WTC11 (cell line): ENCODE measurements around the gene KIF17. TPM values are rescaled to one million over a fixed set of nuclear protein-coding genes. Genes with fewer than 3 reads are reported as not detected.

Source experiments
- ATAC-seq: fragments of 200-7000 bp; cut with Tn5 transposase; 2 replicates; pipeline ENCODE4 v1.10.0; 2021; ENCODE audit warnings: mild to moderate bottlenecking, moderate library complexity
- CTCF ChIA-PET: fragments of 300-600 bp; sonication (Branson Sonifier 250); formaldehyde crosslinking; loops from one replicate; lab custom pipeline; 2021; ENCODE audit warnings: antibody characterized with exemption; lab: Charles Lee
- POLR2A ChIA-PET: fragments of 350-600 bp; sonication (Branson Sonifier 250); formaldehyde crosslinking; loops from one replicate; lab custom pipeline; 2021; ENCODE audit warnings: antibody characterized with exemption; lab: Charles Lee
- DNase-seq: peaks from one replicate; pipeline ENCODE4 v3.0.0; 2021; ENCODE audit warnings: low spot score
- H3K27ac Mint-ChIP-seq: 2 replicates; pipeline ENCODE4 v1.8.0; 2021; ENCODE audit warnings: mixed read lengths
- H3K27me3 Mint-ChIP-seq: 2 replicates; pipeline ENCODE4 v1.8.0; 2021; ENCODE audit warnings: low read depth, mild to moderate bottlenecking, moderate library complexity, mixed read lengths
- H3K36me3 Mint-ChIP-seq: 2 replicates; pipeline ENCODE4 v1.8.0; 2021; ENCODE audit warnings: mixed read lengths
- H3K4me1 Mint-ChIP-seq: 2 replicates; pipeline ENCODE4 v1.8.0; 2022; ENCODE audit warnings: mixed read lengths
- H3K4me3 Mint-ChIP-seq: 2 replicates; pipeline ENCODE4 v1.8.0; 2021; ENCODE audit warnings: mild to moderate bottlenecking, moderate library complexity, mixed read lengths
- H3K9me3 Mint-ChIP-seq: 2 replicates; pipeline ENCODE4 v1.8.0; 2021; ENCODE audit warnings: mixed read lengths
- GTF2I ChIP-seq: fragments of 250-450 bp; sonication (Bioruptor Pico); conservative IDR thresholded peaks from 2 replicates; pipeline ENCODE4 v1.4.0; 2021; ENCODE audit warnings: mild to moderate bottlenecking
- NFE2L1 ChIP-seq: sonication (generic); formaldehyde crosslinking; IDR thresholded peaks from 2 replicates; pipeline ENCODE4 v1.8.1; 2023; ENCODE audit warnings: missing genetic modification reagents
- NR1H2 ChIP-seq: sonication (generic); formaldehyde crosslinking; IDR thresholded peaks from 2 replicates; pipeline ENCODE4 v1.9.0; 2021; ENCODE audit warnings: mild to moderate bottlenecking, moderate library complexity, missing genetic modification reagents
- NR2C2 ChIP-seq: sonication (generic); formaldehyde crosslinking; IDR thresholded peaks from 2 replicates; pipeline ENCODE4 v1.8.0; 2022; ENCODE audit warnings: mild to moderate bottlenecking, missing genetic modification reagents
- TEAD1 ChIP-seq: sonication (generic); formaldehyde crosslinking; IDR thresholded peaks from 2 replicates; pipeline ENCODE4 v1.8.0; 2022; ENCODE audit warnings: mild to moderate bottlenecking, missing genetic modification reagents
- ZNF396 ChIP-seq: fragments of 250-450 bp; sonication (Bioruptor Pico); IDR thresholded peaks from 2 replicates; pipeline ENCODE4 v1.8.0; 2021; ENCODE audit warnings: mild to moderate bottlenecking, moderate library complexity, borderline replicate concordance
- total RNA-seq: library from RNA; stranded (reverse); gene quantifications from 3 replicates; pipeline ENCODE4 v1.2.3, GENCODE V29; 2021
- TF ChIP-seq, protein P1 (sequence below): sonication (generic); formaldehyde crosslinking; IDR thresholded peaks from 2 replicates; pipeline ENCODE4 v1.8.1; 2023; ENCODE audit warnings: mild to moderate bottlenecking, missing genetic modification reagents, moderate library complexity
- TF ChIP-seq, protein P2 (sequence below): sonication (generic); formaldehyde crosslinking; IDR thresholded peaks from 2 replicates; pipeline ENCODE4 v1.8.1; 2022; ENCODE audit warnings: low read depth, mild to moderate bottlenecking, moderate library complexity, missing genetic modification reagents, borderline replicate concordance
- TF ChIP-seq, protein P3 (sequence below): fragments of 250-450 bp; sonication (Bioruptor Pico); IDR thresholded peaks from 2 replicates; pipeline ENCODE4 v1.9.0; 2021; ENCODE audit warnings: mild to moderate bottlenecking
- TF ChIP-seq, protein P4 (sequence below): fragments of 250-450 bp; sonication (Bioruptor Pico); IDR thresholded peaks from 2 replicates; pipeline ENCODE4 v1.8.0; 2021; ENCODE audit warnings: mild to moderate bottlenecking
- TF ChIP-seq, protein P5 (sequence below): sonication (generic); formaldehyde crosslinking; IDR thresholded peaks from 2 replicates; pipeline ENCODE4 v1.8.1; 2022; ENCODE audit warnings: mild to moderate bottlenecking, missing genetic modification reagents, moderate library complexity, borderline replicate concordance
- TF ChIP-seq, protein P6 (sequence below): sonication (generic); formaldehyde crosslinking; IDR thresholded peaks from 2 replicates; pipeline ENCODE4 v1.8.0; 2023; ENCODE audit warnings: missing genetic modification reagents, mild to moderate bottlenecking, borderline replicate concordance
- TF ChIP-seq, protein P7 (sequence below): sonication (generic); formaldehyde crosslinking; IDR thresholded peaks from 2 replicates; pipeline ENCODE4 v1.8.0; 2023; ENCODE audit warnings: missing genetic modification reagents
- TF ChIP-seq, protein P8 (sequence below): sonication (generic); formaldehyde crosslinking; IDR thresholded peaks from 2 replicates; pipeline ENCODE4 v1.8.1; 2023; ENCODE audit warnings: mild to moderate bottlenecking, moderate library complexity, missing genetic modification reagents

The KIF17 gene
- total RNA-seq, 1 experiment from 2014 or later, result 8.1 TPM

DNA sequence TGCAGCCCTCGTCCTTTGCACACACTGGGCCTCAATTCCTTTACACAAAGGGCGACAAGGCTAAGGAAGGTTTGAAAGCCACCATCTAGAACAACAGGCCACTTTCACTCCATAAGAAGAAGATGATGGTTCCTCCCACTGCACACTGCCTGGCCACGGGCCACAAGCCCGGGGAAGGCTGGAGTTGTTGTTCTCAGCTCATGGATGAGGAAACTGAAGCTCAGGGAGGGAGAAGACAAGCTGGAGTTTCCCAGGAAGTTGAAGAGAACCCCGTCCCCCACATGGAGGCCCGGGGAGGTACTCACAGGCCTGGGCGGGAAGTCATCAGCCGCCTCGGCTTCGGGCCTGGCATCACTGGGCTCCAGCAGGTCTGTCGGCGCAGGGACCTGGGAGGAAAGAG lies 32.1 kb downstream of the KIF17 start:
- no peak for ATAC-seq
- Mint-ChIP-seq H3K9me3 (no peaks in the 10 kb centered on the region), H3K36me3 (peaks cover 2% of the 10 kb centered on the region), H3K4me1 (no peaks in the 10 kb centered on the region), H3K4me3 (no peak overlapping the region)
- POLR2A ChIA-PET, result interaction anchor here (0.7 kb wide), 1 partner anchor 18 kb away, joined by 3 read pairs; no protein-coding TSS in a partner anchor
- no peak for TF ChIP-seq NFE2L1 (CRISPR knock-in tag)
- no peak for TF ChIP-seq NR2C2 (CRISPR knock-in tag)
- TF ChIP-seq, protein P1, sequence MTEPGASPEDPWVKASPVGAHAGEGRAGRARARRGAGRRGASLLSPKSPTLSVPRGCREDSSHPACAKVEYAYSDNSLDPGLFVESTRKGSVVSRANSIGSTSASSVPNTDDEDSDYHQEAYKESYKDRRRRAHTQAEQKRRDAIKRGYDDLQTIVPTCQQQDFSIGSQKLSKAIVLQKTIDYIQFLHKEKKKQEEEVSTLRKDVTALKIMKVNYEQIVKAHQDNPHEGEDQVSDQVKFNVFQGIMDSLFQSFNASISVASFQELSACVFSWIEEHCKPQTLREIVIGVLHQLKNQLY (CRISPR knock-in tag), result no peak
- TF ChIP-seq, protein P2, sequence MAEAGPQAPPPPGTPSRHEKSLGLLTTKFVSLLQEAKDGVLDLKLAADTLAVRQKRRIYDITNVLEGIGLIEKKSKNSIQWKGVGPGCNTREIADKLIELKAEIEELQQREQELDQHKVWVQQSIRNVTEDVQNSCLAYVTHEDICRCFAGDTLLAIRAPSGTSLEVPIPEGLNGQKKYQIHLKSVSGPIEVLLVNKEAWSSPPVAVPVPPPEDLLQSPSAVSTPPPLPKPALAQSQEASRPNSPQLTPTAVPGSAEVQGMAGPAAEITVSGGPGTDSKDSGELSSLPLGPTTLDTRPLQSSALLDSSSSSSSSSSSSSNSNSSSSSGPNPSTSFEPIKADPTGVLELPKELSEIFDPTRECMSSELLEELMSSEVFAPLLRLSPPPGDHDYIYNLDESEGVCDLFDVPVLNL (CRISPR knock-in tag), result no peak
- TF ChIP-seq, protein P3, sequence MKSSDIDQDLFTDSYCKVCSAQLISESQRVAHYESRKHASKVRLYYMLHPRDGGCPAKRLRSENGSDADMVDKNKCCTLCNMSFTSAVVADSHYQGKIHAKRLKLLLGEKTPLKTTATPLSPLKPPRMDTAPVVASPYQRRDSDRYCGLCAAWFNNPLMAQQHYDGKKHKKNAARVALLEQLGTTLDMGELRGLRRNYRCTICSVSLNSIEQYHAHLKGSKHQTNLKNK, result no peak
- TF ChIP-seq, protein P4, sequence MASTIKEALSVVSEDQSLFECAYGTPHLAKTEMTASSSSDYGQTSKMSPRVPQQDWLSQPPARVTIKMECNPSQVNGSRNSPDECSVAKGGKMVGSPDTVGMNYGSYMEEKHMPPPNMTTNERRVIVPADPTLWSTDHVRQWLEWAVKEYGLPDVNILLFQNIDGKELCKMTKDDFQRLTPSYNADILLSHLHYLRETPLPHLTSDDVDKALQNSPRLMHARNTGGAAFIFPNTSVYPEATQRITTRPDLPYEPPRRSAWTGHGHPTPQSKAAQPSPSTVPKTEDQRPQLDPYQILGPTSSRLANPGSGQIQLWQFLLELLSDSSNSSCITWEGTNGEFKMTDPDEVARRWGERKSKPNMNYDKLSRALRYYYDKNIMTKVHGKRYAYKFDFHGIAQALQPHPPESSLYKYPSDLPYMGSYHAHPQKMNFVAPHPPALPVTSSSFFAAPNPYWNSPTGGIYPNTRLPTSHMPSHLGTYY (CRISPR knock-in tag), result no peak
- TF ChIP-seq GTF2I (CRISPR knock-in tag), result no peak
- TF ChIP-seq, protein P5, sequence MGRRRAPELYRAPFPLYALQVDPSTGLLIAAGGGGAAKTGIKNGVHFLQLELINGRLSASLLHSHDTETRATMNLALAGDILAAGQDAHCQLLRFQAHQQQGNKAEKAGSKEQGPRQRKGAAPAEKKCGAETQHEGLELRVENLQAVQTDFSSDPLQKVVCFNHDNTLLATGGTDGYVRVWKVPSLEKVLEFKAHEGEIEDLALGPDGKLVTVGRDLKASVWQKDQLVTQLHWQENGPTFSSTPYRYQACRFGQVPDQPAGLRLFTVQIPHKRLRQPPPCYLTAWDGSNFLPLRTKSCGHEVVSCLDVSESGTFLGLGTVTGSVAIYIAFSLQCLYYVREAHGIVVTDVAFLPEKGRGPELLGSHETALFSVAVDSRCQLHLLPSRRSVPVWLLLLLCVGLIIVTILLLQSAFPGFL (CRISPR knock-in tag), result no peak
- TF ChIP-seq, all 79 proteins: peak for 0
- no peaks in the 10 kb centered on the region for H3K27me3 Mint-ChIP-seq
- no peak for DNase-seq
- CTCF ChIA-PET, result interaction anchor here (1.5 kb wide), 1 partner anchor 12 kb away, joined by 9 read pairs; no protein-coding TSS in a partner anchor
- no peak overlapping the region for H3K27ac Mint-ChIP-seq

DNA sequence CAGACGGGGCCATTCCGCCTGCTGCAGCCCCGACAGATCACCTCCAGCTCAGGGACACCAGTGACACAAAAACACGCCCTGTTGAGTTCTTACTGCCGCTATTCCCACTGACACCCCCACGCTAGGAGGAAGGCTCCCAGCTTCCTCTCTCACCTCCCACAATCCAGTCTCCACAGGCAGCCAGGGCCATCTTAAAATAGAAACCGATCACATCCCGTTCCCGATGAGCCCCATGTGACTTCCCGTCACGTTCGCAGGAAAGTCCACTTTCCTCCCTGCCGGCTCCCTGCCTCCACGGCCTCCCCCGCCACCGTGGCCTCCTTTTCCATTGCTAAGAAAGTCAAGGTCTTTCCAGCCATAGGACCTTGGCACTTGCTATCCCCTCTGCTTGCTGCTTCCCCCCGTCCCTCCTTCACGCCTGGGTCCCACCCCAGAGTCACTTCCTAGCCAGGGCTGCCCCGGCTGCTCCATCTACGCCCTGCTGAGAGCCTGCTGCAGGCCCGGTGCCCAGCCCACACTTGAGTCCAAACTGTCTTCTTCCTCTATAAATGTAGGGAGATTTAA lies 32.6 kb downstream of the KIF17 start:
- no peaks in the 10 kb centered on the region for H3K9me3 Mint-ChIP-seq
- no peak for DNase-seq
- CTCF ChIA-PET, result interaction anchor here (0.6 to 1.5 kb wide), 4 partner anchors 8 to 110 kb away, joined by 3 to 9 read pairs (median 4); partner anchors contain the start of gene DDOST

More for the DNA sequence above, 32.6 kb downstream of the KIF17 start:
- H3K27ac Mint-ChIP-seq, result no peak overlapping the region
- no peak for ATAC-seq
- no peak overlapping the region for H3K4me3 Mint-ChIP-seq
- POLR2A ChIA-PET, result interaction anchor here (0.7 kb wide), 1 partner anchor 18 kb away, joined by 3 read pairs; no protein-coding TSS in a partner anchor
- no peaks in the 10 kb centered on the region for H3K4me1 Mint-ChIP-seq
- no peaks in the 10 kb centered on the region for H3K27me3 Mint-ChIP-seq
- TF ChIP-seq, protein P6, sequence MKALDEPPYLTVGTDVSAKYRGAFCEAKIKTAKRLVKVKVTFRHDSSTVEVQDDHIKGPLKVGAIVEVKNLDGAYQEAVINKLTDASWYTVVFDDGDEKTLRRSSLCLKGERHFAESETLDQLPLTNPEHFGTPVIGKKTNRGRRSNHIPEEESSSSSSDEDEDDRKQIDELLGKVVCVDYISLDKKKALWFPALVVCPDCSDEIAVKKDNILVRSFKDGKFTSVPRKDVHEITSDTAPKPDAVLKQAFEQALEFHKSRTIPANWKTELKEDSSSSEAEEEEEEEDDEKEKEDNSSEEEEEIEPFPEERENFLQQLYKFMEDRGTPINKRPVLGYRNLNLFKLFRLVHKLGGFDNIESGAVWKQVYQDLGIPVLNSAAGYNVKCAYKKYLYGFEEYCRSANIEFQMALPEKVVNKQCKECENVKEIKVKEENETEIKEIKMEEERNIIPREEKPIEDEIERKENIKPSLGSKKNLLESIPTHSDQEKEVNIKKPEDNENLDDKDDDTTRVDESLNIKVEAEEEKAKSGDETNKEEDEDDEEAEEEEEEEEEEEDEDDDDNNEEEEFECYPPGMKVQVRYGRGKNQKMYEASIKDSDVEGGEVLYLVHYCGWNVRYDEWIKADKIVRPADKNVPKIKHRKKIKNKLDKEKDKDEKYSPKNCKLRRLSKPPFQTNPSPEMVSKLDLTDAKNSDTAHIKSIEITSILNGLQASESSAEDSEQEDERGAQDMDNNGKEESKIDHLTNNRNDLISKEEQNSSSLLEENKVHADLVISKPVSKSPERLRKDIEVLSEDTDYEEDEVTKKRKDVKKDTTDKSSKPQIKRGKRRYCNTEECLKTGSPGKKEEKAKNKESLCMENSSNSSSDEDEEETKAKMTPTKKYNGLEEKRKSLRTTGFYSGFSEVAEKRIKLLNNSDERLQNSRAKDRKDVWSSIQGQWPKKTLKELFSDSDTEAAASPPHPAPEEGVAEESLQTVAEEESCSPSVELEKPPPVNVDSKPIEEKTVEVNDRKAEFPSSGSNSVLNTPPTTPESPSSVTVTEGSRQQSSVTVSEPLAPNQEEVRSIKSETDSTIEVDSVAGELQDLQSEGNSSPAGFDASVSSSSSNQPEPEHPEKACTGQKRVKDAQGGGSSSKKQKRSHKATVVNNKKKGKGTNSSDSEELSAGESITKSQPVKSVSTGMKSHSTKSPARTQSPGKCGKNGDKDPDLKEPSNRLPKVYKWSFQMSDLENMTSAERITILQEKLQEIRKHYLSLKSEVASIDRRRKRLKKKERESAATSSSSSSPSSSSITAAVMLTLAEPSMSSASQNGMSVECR (CRISPR knock-in tag), result no peak
- TF ChIP-seq, protein P7, sequence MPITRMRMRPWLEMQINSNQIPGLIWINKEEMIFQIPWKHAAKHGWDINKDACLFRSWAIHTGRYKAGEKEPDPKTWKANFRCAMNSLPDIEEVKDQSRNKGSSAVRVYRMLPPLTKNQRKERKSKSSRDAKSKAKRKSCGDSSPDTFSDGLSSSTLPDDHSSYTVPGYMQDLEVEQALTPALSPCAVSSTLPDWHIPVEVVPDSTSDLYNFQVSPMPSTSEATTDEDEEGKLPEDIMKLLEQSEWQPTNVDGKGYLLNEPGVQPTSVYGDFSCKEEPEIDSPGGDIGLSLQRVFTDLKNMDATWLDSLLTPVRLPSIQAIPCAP, result no peak
- TF ChIP-seq ZNF396 (CRISPR knock-in tag) (no peak), NR1H2 (CRISPR knock-in tag) (no peak), GTF2I (CRISPR knock-in tag) (no peak), TEAD1 (no peak)
- TF ChIP-seq, protein P8, sequence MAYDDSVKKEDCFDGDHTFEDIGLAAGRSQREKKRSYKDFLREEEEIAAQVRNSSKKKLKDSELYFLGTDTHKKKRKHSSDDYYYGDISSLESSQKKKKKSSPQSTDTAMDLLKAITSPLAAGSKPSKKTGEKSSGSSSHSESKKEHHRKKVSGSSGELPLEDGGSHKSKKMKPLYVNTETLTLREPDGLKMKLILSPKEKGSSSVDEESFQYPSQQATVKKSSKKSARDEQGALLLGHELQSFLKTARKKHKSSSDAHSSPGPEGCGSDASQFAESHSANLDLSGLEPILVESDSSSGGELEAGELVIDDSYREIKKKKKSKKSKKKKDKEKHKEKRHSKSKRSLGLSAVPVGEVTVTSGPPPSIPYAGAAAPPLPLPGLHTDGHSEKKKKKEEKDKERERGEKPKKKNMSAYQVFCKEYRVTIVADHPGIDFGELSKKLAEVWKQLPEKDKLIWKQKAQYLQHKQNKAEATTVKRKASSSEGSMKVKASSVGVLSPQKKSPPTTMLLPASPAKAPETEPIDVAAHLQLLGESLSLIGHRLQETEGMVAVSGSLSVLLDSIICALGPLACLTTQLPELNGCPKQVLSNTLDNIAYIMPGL (CRISPR knock-in tag), result no peak
- TF ChIP-seq, protein P4 (CRISPR knock-in tag), result no peak
- H3K36me3 Mint-ChIP-seq, result peaks cover 6% of the 10 kb centered on the region
